Measurements from ENCODE around the gene RASSF5. TPM values are rescaled to one million over a fixed set of nuclear protein-coding genes. Genes with fewer than 3 reads are reported as not detected.

The RASSF5 gene
- total RNA-seq, 2 donors from 2014 or later, result 0.20 to 0.26 TPM

- Histone ChIP-seq H3K27ac (ENCODE audit: low read depth, low read length) (no peak overlapping the region), H3K4me1 (ENCODE audit: control insufficient read depth, insufficient read depth, low read length) (no peaks in the 10 kb centered on the region), H3K36me3 (ENCODE audit: control insufficient read depth, insufficient read depth, low read length) (no peaks in the 10 kb centered on the region), H3K9ac (ENCODE audit: extremely low read depth, low read length, poor library complexity, severe bottlenecking) (no peak overlapping the region), H3K27me3 (ENCODE audit: control insufficient read depth, insufficient read depth, low read length, poor library complexity, severe bottlenecking) (no peaks in the 10 kb centered on the region), H3K9me3 (ENCODE audit: control insufficient read depth, low read length) (no peaks in the 10 kb centered on the region), H3K4me3 (ENCODE audit: low read length) (no peak overlapping the region)
- Mint-ChIP-seq H3K27me3 (ENCODE audit: insufficient read depth) (no peaks in the 10 kb centered on the region), H3K9me3 (no peaks in the 10 kb centered on the region), H3K27ac (no peak overlapping the region), H3K36me3 (ENCODE audit: low read depth) (peaks cover 36% of the 10 kb centered on the region), H3K4me1 (peaks cover 14% of the 10 kb centered on the region), H3K4me3 (no peak overlapping the region)
- no peak for DNase-seq
- 89 to 90% methylated on average over 7 to 21 of the region's 21 CpGs for WGBS, 2 experiments (ENCODE audit: insufficient coverage in 1 of 2, insufficient read length in 1 of 2)
- TF ChIP-seq CTCF (conservative IDR thresholded peaks at IDR 0.05), result no peak
These were observed 29.6 kb upstream of the RASSF5 start for GRCh38 chr1:206477581-206478380.

GRCh38 chr1:206478746-206479145, 28.6 kb upstream of the RASSF5 start:
- Mint-ChIP-seq H3K4me1 (peaks cover 8% of the 10 kb centered on the region), H3K27ac (no peak overlapping the region), H3K27me3 (ENCODE audit: insufficient read depth) (no peaks in the 10 kb centered on the region), H3K4me3 (no peak overlapping the region), H3K9me3 (no peaks in the 10 kb centered on the region), H3K36me3 (ENCODE audit: low read depth) (peaks cover 36% of the 10 kb centered on the region)
- whole genome bisulfite sequencing, 2 experiments (ENCODE audit: insufficient coverage in 1 of 2, insufficient read length in 1 of 2), result 79 to 100% methylated on average over 1 to 11 of the region's 11 CpGs
- Histone ChIP-seq H3K27ac (ENCODE audit: low read depth, low read length) (no peak overlapping the region), H3K4me3 (ENCODE audit: low read length) (no peak overlapping the region), H3K36me3 (ENCODE audit: control insufficient read depth, insufficient read depth, low read length) (no peaks in the 10 kb centered on the region), H3K4me1 (ENCODE audit: control insufficient read depth, insufficient read depth, low read length) (no peaks in the 10 kb centered on the region), H3K9ac (ENCODE audit: extremely low read depth, low read length, poor library complexity, severe bottlenecking) (no peak overlapping the region), H3K9me3 (ENCODE audit: control insufficient read depth, low read length) (no peaks in the 10 kb centered on the region), H3K27me3 (ENCODE audit: control insufficient read depth, insufficient read depth, low read length, poor library complexity, severe bottlenecking) (no peaks in the 10 kb centered on the region)
- DNase-seq, result no peak
- no peak for TF ChIP-seq CTCF (conservative IDR thresholded peaks at IDR 0.05)

- peak overlapping the region; percentile 50 for H3K27ac Mint-ChIP-seq
- 48 to 80% methylated on average over 5 to 14 of the region's 14 CpGs for WGBS, 2 experiments (ENCODE audit: insufficient coverage in 1 of 2, insufficient read length in 1 of 2)
- peak; percentile 91 for DNase-seq
- H3K4me1 Mint-ChIP-seq, result peaks cover 2% of the 10 kb centered on the region
- Histone ChIP-seq H3K27ac (ENCODE audit: low read depth, low read length) (no peak overlapping the region), H3K9ac (ENCODE audit: extremely low read depth, low read length, poor library complexity, severe bottlenecking) (no peak overlapping the region), H3K36me3 (ENCODE audit: control insufficient read depth, insufficient read depth, low read length) (no peaks in the 10 kb centered on the region), H3K4me1 (ENCODE audit: control insufficient read depth, insufficient read depth, low read length) (no peaks in the 10 kb centered on the region), H3K4me3 (ENCODE audit: low read length) (no peak overlapping the region), H3K27me3 (ENCODE audit: control insufficient read depth, insufficient read depth, low read length, poor library complexity, severe bottlenecking) (no peaks in the 10 kb centered on the region), H3K9me3 (ENCODE audit: control insufficient read depth, low read length) (no peaks in the 10 kb centered on the region)
- peak; percentile 85 for TF ChIP-seq CTCF (conservative IDR thresholded peaks at IDR 0.05)
- H3K36me3 Mint-ChIP-seq (ENCODE audit: low read depth), result peaks cover 33% of the 10 kb centered on the region
- no peaks in the 10 kb centered on the region for H3K9me3 Mint-ChIP-seq
- no peaks in the 10 kb centered on the region for H3K27me3 Mint-ChIP-seq (ENCODE audit: insufficient read depth)
- no peak overlapping the region for H3K4me3 Mint-ChIP-seq
These were observed 27.9 kb upstream of the RASSF5 start for GRCh38 chr1:206479183-206480125.
